IMR-90 (cell line): ENCODE data around the gene TPM2. TPM values are rescaled to one million over a fixed set of nuclear protein-coding genes. Genes with fewer than 3 reads are reported as not detected.
A peak's percentile ranks its signal among the peaks of the same experiment; 100 is the strongest.

Experiments
- ATAC-seq: fragments of 200-7000 bp; cut with Tn5 transposase; 2 replicates; pipeline ENCODE4 v1.9.1; 2020; ENCODE audit warnings: low read depth, mild to moderate bottlenecking, moderate library complexity
- BruUV-seq: library from RNA; stranded (reverse); fragments of 400-500 nt; replicated peaks from 2 replicates; lab custom pipeline; 2021; lab: Mats Ljungman, UMichigan
- CTCF ChIA-PET: fragments of 300-600 bp; formaldehyde crosslinking; extraction: SDS; loops from one replicate; lab custom pipeline; 2021; ENCODE audit warnings: antibody characterized with exemption; lab: Yijun Ruan, JAX
- POLR2A ChIA-PET: fragments of 300-600 bp; sonication (Branson Sonifier 250); formaldehyde crosslinking; loops from one replicate; lab custom pipeline; 2022; ENCODE audit warnings: antibody characterized with exemption; ENCODE audit not compliant: unreplicated experiment; lab: Charles Lee
- DNase-seq: peaks from one replicate; pipeline ENCODE4 v3.0.0; 2013
- H2AFZ ChIP-seq: replicated peaks from 2 replicates; pipeline ENCODE3; 2013; ENCODE audit warnings: low read length, mild to moderate bottlenecking; ENCODE audit not compliant: poor library complexity
- H2AK5ac ChIP-seq: 2 replicates; pipeline ENCODE4 v1.6.1; 2013; ENCODE audit warnings: low read depth, low read length, inconsistent platforms
- H2AK9ac ChIP-seq: replicated peaks from 2 replicates; pipeline ENCODE3; 2013; ENCODE audit warnings: mild to moderate bottlenecking, low read depth, low read length, moderate library complexity; ENCODE audit not compliant: poor library complexity
- H2BK120ac ChIP-seq: 2 replicates; pipeline ENCODE4 v1.6.1; 2013; ENCODE audit warnings: low read depth, low read length, inconsistent platforms
- H2BK15ac ChIP-seq: 3 replicates; pipeline ENCODE4 v1.6.1; 2013; ENCODE audit warnings: low read depth, low read length, inconsistent platforms
- H2BK20ac ChIP-seq: 2 replicates; pipeline ENCODE4 v1.6.1; 2013; ENCODE audit warnings: low read depth, mild to moderate bottlenecking, inconsistent platforms, low read length, moderate library complexity
- H2BK5ac ChIP-seq: 2 replicates; pipeline ENCODE4 v1.6.1; 2013; ENCODE audit warnings: mild to moderate bottlenecking, low read depth, low read length, inconsistent platforms; ENCODE audit not compliant: poor library complexity, severe bottlenecking
- H3K14ac ChIP-seq: replicated peaks from 2 replicates; pipeline ENCODE4 v1.6.1; 2013; ENCODE audit warnings: low read depth, low read length, inconsistent platforms
- H3K18ac ChIP-seq: 2 replicates; pipeline ENCODE4 v1.6.1; 2013; ENCODE audit warnings: low read depth, low read length, control low read depth
- H3K23ac ChIP-seq: 2 replicates; pipeline ENCODE4 v1.6.1; 2013; ENCODE audit warnings: low read depth, low read length, inconsistent platforms
- H3K27ac ChIP-seq: 2 replicates; pipeline ENCODE4 v1.5.1; 2013; ENCODE audit warnings: mild to moderate bottlenecking, control low read depth, low read length; ENCODE audit not compliant: insufficient read depth
- H3K27me3 ChIP-seq: 2 replicates; pipeline ENCODE4 v1.6.1; 2013; ENCODE audit warnings: low read length; ENCODE audit not compliant: control insufficient read depth, insufficient read depth
- H3K36me3 ChIP-seq: 2 replicates; pipeline ENCODE4 v1.6.1; 2013; ENCODE audit warnings: low read length, mixed read lengths; ENCODE audit not compliant: control insufficient read depth, insufficient read depth
- H3K4ac ChIP-seq: 2 replicates; pipeline ENCODE4 v1.6.1; 2013; ENCODE audit warnings: low read depth, low read length, inconsistent platforms
- H3K4me1 ChIP-seq: 2 replicates; pipeline ENCODE4 v1.6.1; 2013; ENCODE audit warnings: low read length, mixed read lengths; ENCODE audit not compliant: control insufficient read depth, insufficient read depth
- H3K4me2 ChIP-seq: 2 replicates; pipeline ENCODE4 v1.6.1; 2013; ENCODE audit warnings: low read depth, mild to moderate bottlenecking, control low read depth, low read length, moderate library complexity
- H3K4me3 ChIP-seq: 2 replicates; pipeline ENCODE4 v1.5.1; 2013; ENCODE audit warnings: low read depth, mild to moderate bottlenecking, control low read depth, low read length, moderate library complexity; ENCODE audit not compliant: insufficient read depth
- H3K56ac ChIP-seq: 2 replicates; pipeline ENCODE4 v1.6.1; 2013; ENCODE audit warnings: low read length, inconsistent platforms; ENCODE audit not compliant: insufficient read depth; ENCODE audit errors: extremely low read depth
- H3K79me1 ChIP-seq, 2 experiments: 2 replicates each; pipeline ENCODE4 v1.6.1; 2013; ENCODE audit warnings: low read length in 2 of 2, inconsistent platforms in 1 of 2, low read depth in 1 of 2
- H3K9ac ChIP-seq: 2 replicates; pipeline ENCODE4 v1.6.1; 2013; ENCODE audit warnings: low read depth, low read length, control low read depth
- H3K9me1 ChIP-seq: 2 replicates; pipeline ENCODE4 v1.6.1; 2013; ENCODE audit warnings: low read length, inconsistent platforms; ENCODE audit not compliant: insufficient read depth
- H3K9me3 ChIP-seq: 2 replicates; pipeline ENCODE4 v1.6.1; 2013; ENCODE audit warnings: low read length; ENCODE audit not compliant: control insufficient read depth, insufficient read depth
- H4K20me1 ChIP-seq: 2 replicates; pipeline ENCODE4 v1.6.1; 2013; ENCODE audit warnings: low read length, inconsistent platforms; ENCODE audit not compliant: insufficient read depth
- H4K5ac ChIP-seq: 2 replicates; pipeline ENCODE4 v1.6.1; 2013; ENCODE audit warnings: mild to moderate bottlenecking, low read depth, low read length, control low read depth
- H4K8ac ChIP-seq, 2 experiments: 2 replicates each; pipeline ENCODE4 v1.6.1; 2013; ENCODE audit warnings: low read depth in 2 of 2, low read length in 2 of 2, control low read depth in 1 of 2, inconsistent platforms in 1 of 2
- H4K91ac ChIP-seq: 2 replicates; pipeline ENCODE4 v1.6.1; 2013; ENCODE audit warnings: low read depth, low read length, inconsistent platforms; ENCODE audit not compliant: insufficient read depth
- CEBPB ChIP-seq: IDR thresholded peaks from 2 replicates; pipeline ENCODE4 v1.6.1; 2012; ENCODE audit warnings: low read depth, low read length, improper control_type of control experiment
- MAFK ChIP-seq: IDR thresholded peaks from 2 replicates; pipeline ENCODE4 v1.6.1; 2012; ENCODE audit warnings: low read depth, low read length, improper control_type of control experiment
- WGBS, 2 experiments: methylation state at CpG; one replicate each; pipeline versions ENCODE4 v1.1.5 to v1.1.7; 2013; ENCODE audit warnings: missing lambda C conversion rate in 2 of 2; ENCODE audit not compliant: insufficient read length in 1 of 2; ENCODE audit errors: extremely low coverage in 2 of 2; 5-methylcytosine and 5-hydroxymethylcytosine counted together
- dilution Hi-C: fragments of 300-500 bp; cut with HindIII; formaldehyde crosslinking; loops from one replicate; pipeline ENCODE4 v1.14.3; 2018; ENCODE audit warnings: low sequenced_read_pairs; ENCODE audit not compliant: unreplicated experiment
- in situ Hi-C: fragments of 300-500 bp; cut with MboI; formaldehyde crosslinking; loops from 3 replicates; pipeline ENCODE4 v1.14.3; 2019; ENCODE audit warnings: low sequenced_read_pairs, inconsistent platforms, mixed read lengths
- intact Hi-C: fragments of 100-400 bp; cut with micrococcal nuclease; formaldehyde crosslinking; loops from 2 replicates; pipeline ENCODE4 v1.10.0; 2022
- polyA plus RNA-seq, 3 experiments: library from polyadenylated mRNA; depleted of rRNA; stranded (reverse); fragments of >200 nt; gene quantifications; 2 replicates each; pipeline ENCODE4 v1.2.3, GENCODE V29; 2012; ENCODE audit warnings: low replicate concordance in 1 of 3
- total RNA-seq: library from RNA; depleted of rRNA; stranded (reverse); fragments of >200 nt; gene quantifications from 2 replicates; pipeline ENCODE4 v1.2.3, GENCODE V29; 2012
- TF ChIP-seq, protein P1 (sequence below): fragments of 150-350 bp; IDR thresholded peaks from 2 replicates; pipeline ENCODE4 v1.6.1; 2017; ENCODE audit warnings: mild to moderate bottlenecking, antibody characterized with exemption, low read length, low read depth

Gene TPM2
- total and polyA plus RNA-seq, 2 of the 4 experiments (the other 2 are of a cell fraction), result 960 to 2,500 TPM

DNA sequence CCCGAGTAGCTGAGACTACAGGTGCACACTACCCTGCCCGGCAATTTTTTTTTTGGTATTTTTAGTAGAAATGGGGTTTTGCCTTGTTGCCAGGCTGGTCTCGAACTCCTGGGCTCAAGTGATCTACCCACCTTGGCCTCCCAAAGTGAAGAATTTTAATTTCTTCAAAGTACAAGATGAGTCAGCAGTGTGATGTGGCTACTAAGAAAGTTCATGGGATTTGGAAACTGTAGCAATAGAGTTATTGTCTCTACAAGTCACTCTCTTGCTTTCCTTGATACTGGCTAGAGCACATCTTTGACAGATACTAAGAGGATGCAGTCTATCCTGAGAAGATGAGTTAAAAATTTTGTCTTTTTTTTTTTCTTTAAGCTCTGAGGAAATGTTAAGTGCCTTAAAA, 44.4 kb upstream of the TPM2 start:
- TF ChIP-seq MAFK (peak; percentile 2; the same call in 1 of the 2 replicates), CEBPB (no peak)
- TF ChIP-seq, protein P1, sequence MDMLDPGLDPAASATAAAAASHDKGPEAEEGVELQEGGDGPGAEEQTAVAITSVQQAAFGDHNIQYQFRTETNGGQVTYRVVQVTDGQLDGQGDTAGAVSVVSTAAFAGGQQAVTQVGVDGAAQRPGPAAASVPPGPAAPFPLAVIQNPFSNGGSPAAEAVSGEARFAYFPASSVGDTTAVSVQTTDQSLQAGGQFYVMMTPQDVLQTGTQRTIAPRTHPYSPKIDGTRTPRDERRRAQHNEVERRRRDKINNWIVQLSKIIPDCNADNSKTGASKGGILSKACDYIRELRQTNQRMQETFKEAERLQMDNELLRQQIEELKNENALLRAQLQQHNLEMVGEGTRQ, result no peak
- no TSS peak for BruUV-seq
- ChIA-PET CTCF (interaction anchor here (0.6 to 1.2 kb wide), 4 partner anchors 13 to 719 kb away, joined by 3 to 4 read pairs (median 4); no protein-coding TSS in a partner anchor), POLR2A (no interaction called here)
- H4K91ac ChIP-seq, result no peak overlapping the region
- H3K79me1 ChIP-seq, result peaks cover 19 to 78% of the 10 kb centered on the region in 2 experiments
- no peak overlapping the region for H2BK20ac ChIP-seq
- H3K27ac ChIP-seq, result no peak overlapping the region
- H2AK9ac ChIP-seq, result no peak overlapping the region
- no peak overlapping the region for H3K18ac ChIP-seq
- no CpG with 5 or more reads among the region's 3 CpGs for WGBS, 2 experiments
- no peak overlapping the region for H3K4me3 ChIP-seq
- H3K14ac ChIP-seq, result no peak overlapping the region
- H4K5ac ChIP-seq, result no peak overlapping the region
- ATAC-seq (no peak), DNase-seq (peak; percentile 31)
- no peak overlapping the region for H2BK15ac ChIP-seq
- no peak overlapping the region for H2BK5ac ChIP-seq
- H2AK5ac ChIP-seq, result no peak overlapping the region
- H3K36me3 ChIP-seq, result peaks cover 35% of the 10 kb centered on the region
- H3K9me1 ChIP-seq, result peaks cover 3% of the 10 kb centered on the region; the same call in 1 of the 2 replicates
- H4K8ac ChIP-seq, result no peak overlapping the region
- H3K4me1 ChIP-seq, result peaks cover 8% of the 10 kb centered on the region
- intact Hi-C loops, result no loop called here
- H3K4ac ChIP-seq, result no peak overlapping the region
- H3K27me3 ChIP-seq, result no peaks in the 10 kb centered on the region
- in situ Hi-C loops, result no loop called here
- no peak overlapping the region for H3K23ac ChIP-seq
- dilution Hi-C loops, result no loop called here
- H3K9ac ChIP-seq, result no peak overlapping the region
- no peak overlapping the region for H2BK120ac ChIP-seq
- no peaks in the 10 kb centered on the region for H3K9me3 ChIP-seq
- H4K20me1 ChIP-seq, result peaks cover 32% of the 10 kb centered on the region
- no peak overlapping the region for H3K56ac ChIP-seq
- no peak overlapping the region for H2AFZ ChIP-seq
- H3K4me2 ChIP-seq, result no peak overlapping the region
